Mesothelial cell of epicardium (in vitro differentiated cells): ENCODE data around the gene VWA3A. TPM values are rescaled to one million over a fixed set of nuclear protein-coding genes. Genes with fewer than 3 reads are reported as not detected.

Experiments used
- DNase-seq, 2 experiments: peaks; one replicate each; pipeline ENCODE4 v3.0.0; 2021; ENCODE audit warnings: low spot score in 2 of 2; ENCODE audit not compliant: unreplicated experiment in 2 of 2
- H3K27ac Mint-ChIP-seq: 2 replicates; pipeline ENCODE4 v1.8.0; 2021; ENCODE audit warnings: mixed read lengths
- H3K27me3 Mint-ChIP-seq: 2 replicates; pipeline ENCODE4 v1.8.0; 2021; ENCODE audit warnings: low read depth, mixed read lengths
- H3K36me3 Mint-ChIP-seq: 2 replicates; pipeline ENCODE4 v1.8.0; 2021; ENCODE audit warnings: mixed read lengths
- H3K4me1 Mint-ChIP-seq: 2 replicates; pipeline ENCODE4 v1.8.0; 2021; ENCODE audit warnings: mixed read lengths
- H3K4me3 Mint-ChIP-seq: 2 replicates; pipeline ENCODE4 v1.8.0; 2021; ENCODE audit warnings: mild to moderate bottlenecking, moderate library complexity, mixed read lengths
- H3K9me3 Mint-ChIP-seq: 2 replicates; pipeline ENCODE4 v1.8.0; 2021; ENCODE audit warnings: mixed read lengths
- total RNA-seq: library from RNA; stranded (reverse); gene quantifications from 3 replicates; pipeline ENCODE4 v1.2.1, GENCODE V29; 2021
- TF ChIP-seq, protein P1 (sequence below): fragments of 200-600 bp; sonication (generic); IDR thresholded peaks from one replicate; pipeline ENCODE4 v1.5.0; 2021; ENCODE audit warnings: antibody characterized with exemption; ENCODE audit not compliant: unreplicated experiment

VWA3A gene
- total RNA-seq, 1 donor from 2014 or later = 0.18 TPM

DNA sequence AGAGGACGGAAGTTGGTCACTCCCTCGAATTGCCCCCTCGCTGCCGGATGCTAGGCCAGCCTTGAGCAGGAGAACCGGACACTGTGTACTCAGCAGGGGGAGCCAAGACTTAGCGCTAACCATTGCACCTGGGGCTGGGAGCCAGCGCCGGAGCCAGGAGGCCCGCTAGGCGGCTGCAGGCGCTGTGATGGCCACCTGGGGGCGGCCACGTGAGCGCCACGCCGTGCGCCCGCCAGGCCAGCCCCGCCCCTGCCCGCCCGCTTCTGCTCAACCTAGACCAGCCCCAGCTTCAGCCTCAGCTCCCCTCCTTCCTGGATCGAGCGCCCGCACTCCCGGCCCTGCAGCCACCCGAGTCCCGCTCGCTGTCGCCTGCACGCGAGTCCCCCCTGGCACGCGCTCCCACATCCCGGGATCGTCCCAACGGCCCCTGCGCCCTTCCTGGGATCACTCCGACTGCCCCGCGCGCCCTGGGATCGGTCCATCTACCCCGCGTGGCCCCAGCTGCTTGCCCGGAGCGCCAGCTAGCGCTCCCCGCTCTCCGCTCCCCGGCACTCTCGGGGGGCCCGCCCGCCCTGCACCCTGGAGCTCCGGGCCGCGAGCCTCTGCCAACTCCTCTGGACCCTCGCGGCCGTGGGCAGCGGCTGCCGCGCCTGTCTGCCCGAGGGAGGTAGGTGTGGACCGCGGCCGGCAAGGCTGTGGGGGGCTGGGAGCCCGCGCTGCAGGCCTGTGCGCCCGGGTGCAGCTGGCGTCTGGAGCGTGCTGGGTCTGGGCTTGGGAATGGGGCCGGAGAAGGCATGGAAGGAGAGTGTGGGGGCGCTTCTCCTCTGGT is 113.9 kb downstream of the VWA3A start, which contains the start of gene EEF2K:
EEF2K (plus strand) TSS at position 266 of the 829 bp plus-strand sequence. CDS start 19,452 bp downstream, outside the sequence.
- Mint-ChIP-seq H3K4me1 (peaks cover 14% of the 10 kb centered on the region), H3K36me3 (peaks cover 3% of the 10 kb centered on the region), H3K4me3 (peak within 1 kb of the TSS; percentile 89), H3K9me3 (no peaks in the 10 kb centered on the region), H3K27me3 (no peaks in the 10 kb centered on the region), H3K27ac (peak within 1 kb of the TSS; percentile 85)
- peak; percentile 81 to 83 for DNase-seq
- TF ChIP-seq, protein P1, sequence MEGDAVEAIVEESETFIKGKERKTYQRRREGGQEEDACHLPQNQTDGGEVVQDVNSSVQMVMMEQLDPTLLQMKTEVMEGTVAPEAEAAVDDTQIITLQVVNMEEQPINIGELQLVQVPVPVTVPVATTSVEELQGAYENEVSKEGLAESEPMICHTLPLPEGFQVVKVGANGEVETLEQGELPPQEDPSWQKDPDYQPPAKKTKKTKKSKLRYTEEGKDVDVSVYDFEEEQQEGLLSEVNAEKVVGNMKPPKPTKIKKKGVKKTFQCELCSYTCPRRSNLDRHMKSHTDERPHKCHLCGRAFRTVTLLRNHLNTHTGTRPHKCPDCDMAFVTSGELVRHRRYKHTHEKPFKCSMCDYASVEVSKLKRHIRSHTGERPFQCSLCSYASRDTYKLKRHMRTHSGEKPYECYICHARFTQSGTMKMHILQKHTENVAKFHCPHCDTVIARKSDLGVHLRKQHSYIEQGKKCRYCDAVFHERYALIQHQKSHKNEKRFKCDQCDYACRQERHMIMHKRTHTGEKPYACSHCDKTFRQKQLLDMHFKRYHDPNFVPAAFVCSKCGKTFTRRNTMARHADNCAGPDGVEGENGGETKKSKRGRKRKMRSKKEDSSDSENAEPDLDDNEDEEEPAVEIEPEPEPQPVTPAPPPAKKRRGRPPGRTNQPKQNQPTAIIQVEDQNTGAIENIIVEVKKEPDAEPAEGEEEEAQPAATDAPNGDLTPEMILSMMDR = peak; percentile 71

Other genes with a start within 250 kb of the VWA3A start
- gene NPIPB4, start 234.8 kb upstream of the VWA3A start, total RNA-seq = 251 to 269 TPM (median 260 TPM) in 3 replicates
- 197 to 221 TPM (median 199 TPM) in 3 replicates for gene UQCRC2, start 139.2 kb upstream of the VWA3A start, total RNA-seq
- gene PDZD9, start 91.4 kb upstream of the VWA3A start, total RNA-seq = not detected in 3 replicates
- gene MOSMO, start 84.4 kb upstream of the VWA3A start, total RNA-seq = 14.8 to 17.5 TPM (median 17.0 TPM) in 3 replicates
- gene SDR42E2, start 70.0 kb downstream of the VWA3A start, total RNA-seq = 0.09 TPM in 2 of 3 replicates, not detected in the other
- gene EEF2K, start 113.7 kb downstream of the VWA3A start, total RNA-seq = 20.4 to 22.1 TPM (median 21.4 TPM) in 3 replicates
- gene POLR3E, start 204.9 kb downstream of the VWA3A start, total RNA-seq = 68.9 to 71.4 TPM (median 69.7 TPM) in 3 replicates